HG03045 (cell line): ENCODE results near the gene PSME3.

ENCODE experiments used
- ATAC-seq: cut with Tn5 transposase; IDR thresholded peaks from one replicate; pipeline ENCODE4 v1.9.1; 2021; ENCODE audit warnings: mild to moderate bottlenecking, moderate library complexity; ENCODE audit not compliant: unreplicated experiment

Gene PSME3

DNA sequence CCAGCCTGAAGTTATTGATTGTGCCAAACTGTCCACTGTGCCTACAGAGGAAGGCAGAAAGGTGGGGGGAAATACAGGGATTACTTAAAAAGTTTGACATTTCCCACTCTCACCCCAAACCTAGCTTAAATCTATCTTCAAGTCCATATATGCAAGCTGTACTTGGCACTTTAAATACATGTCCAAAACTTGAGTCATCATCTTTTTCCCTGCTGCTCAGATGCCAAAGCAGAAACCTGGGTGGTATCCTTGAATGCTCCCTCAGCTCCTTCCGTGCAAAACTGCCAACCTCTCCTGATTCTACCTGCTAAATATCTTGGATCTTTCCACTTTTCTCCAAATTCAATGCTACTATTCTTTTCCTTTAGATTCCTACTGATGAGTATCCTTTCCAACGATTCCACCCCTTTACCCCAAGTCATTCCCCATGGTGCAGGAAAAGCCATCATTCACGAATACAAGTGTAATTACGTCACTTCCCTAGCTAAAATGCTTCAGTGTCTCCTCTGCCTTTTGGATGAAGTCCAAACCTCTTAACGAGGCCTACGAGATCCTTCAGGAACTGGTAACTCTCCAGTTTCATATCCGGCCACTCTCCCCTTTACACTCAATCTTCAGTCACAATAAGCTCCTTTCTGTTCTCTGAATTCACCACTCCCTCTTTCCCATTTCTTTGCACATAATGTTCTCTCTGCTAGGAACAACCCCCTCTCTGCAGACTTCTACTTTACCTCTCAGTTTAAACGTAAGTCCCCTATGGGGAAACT lies 18.4 kb upstream of the PSME3 start:
- no peak for ATAC-seq

- ATAC-seq = no peak
Measured at GRCh38 chr17:42817866-42818265, 15.3 kb upstream of the PSME3 start.

- no peak for ATAC-seq
Measured at GRCh38 chr17:42818379-42818778, 14.8 kb upstream of the PSME3 start.

GRCh38 chr17:42819939-42820535 lies 13.2 kb upstream of the PSME3 start:
- no peak for ATAC-seq

DNA sequence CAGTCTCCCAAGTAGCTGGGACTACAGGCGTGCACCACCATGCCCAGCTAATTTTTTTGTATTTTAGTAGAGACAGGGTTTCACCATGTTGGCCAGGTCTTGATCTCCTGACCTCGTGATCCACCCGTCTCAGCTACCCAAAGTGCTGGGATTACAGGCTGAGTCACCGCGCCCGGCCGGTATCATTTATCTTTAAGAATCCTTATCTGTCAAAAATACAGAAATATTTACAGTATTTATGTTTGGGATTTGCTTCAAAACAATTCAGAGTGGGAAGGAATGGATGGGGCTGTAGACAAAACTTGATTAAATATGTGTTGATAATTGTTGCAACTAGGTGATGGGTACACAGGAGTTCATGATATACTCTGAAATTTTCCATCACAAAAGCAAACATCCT lies 12.0 kb upstream of the PSME3 start:
- ATAC-seq = no peak

DNA sequence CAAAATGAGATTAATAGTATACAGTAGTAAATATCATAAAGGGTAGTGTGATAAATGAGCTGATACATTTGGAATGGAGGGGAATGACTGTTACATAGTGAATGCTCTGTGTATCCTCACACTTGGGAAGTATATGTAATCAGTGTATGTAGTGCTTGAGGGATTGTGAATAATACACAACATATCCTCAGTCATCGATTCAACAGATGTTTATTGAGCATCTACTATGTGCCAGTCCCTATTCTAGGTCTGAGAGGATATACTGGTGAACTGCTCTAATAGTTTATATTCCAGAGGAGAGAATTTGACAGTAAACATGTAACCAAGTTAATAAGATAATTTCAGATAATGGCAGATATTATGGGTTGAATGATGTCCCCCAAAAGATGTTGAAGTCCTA lies 5.7 kb upstream of the PSME3 start:
- no peak for ATAC-seq

DNA sequence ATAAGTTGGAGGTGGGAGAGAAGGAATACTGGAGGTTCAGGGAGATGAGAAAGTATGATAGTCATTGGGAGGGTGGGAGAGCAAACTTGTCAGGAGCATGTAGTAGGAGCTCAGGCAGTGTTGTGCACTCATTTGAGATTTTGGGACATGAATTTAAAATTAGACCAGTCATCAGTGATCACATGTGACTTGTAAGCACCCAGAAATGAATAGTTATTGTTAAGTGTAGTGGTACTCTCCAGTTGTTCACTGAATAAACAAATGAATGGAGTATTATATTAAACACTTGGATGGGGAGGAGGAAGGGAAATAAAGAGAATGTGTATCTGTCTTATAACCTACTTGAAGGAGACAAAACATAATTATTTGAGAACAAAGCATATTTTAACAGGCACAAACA lies 2.2 kb upstream of the PSME3 start:
- no peak for ATAC-seq

- ATAC-seq = no peak
Measured at GRCh38 chr17:42832213-42832933, 824 bp upstream of the PSME3 start.

DNA sequence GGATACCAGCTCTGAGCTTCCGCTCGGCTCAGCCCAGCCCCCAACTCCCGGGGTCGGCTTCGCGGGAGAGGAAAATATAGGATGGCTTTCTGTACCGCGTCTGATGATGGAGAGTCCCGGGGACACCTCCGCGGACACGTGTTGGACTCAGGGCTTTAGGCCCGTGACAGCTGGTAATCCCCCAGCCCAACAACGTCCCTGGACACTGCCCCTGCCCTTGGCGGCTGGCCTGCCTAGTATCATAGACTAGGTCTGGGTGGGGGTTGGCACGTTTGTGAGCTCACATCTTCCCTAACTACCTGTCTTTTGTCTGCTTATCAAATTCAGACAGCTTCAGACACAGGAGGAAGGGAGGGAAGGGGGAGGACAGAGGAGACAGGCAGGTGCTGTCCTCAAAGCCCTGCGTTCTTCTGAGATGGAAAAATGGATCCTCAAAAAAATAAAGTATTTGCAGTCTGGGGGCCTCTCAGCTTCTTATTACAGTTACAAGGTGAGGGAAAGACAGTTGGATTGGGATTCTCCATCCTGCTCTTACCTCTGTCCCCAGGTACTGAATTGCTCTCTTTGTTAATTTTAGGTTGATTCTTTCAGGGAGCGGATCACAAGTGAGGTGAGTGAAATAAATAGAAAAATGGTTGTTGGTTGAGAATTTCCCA lies 698 bp downstream of the PSME3 start:
- ATAC-seq = peak; percentile 16

DNA sequence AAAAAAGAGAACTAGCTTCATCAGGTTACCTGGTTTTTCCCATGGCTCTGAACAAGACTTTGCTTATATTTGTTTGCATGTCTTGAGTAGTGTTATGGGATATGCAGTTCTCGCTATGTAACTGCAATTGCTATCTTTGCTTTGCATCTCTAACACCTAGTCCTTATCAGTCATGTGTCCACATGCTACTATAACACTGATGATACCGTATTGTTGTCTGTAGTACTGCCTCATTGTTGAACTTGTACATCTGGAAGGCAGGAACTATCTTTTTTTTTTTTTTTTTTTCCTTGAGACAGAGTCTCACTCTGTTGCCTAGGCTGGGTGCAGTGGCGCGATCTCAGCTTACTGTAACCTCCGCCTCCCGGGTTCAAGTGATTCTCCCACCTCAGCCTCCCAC lies 2.5 kb downstream of the PSME3 start:
- no peak for ATAC-seq

GRCh38 chr17:42841975-42842685 lies 8.9 kb downstream of the PSME3 start:
- no peak for ATAC-seq

DNA sequence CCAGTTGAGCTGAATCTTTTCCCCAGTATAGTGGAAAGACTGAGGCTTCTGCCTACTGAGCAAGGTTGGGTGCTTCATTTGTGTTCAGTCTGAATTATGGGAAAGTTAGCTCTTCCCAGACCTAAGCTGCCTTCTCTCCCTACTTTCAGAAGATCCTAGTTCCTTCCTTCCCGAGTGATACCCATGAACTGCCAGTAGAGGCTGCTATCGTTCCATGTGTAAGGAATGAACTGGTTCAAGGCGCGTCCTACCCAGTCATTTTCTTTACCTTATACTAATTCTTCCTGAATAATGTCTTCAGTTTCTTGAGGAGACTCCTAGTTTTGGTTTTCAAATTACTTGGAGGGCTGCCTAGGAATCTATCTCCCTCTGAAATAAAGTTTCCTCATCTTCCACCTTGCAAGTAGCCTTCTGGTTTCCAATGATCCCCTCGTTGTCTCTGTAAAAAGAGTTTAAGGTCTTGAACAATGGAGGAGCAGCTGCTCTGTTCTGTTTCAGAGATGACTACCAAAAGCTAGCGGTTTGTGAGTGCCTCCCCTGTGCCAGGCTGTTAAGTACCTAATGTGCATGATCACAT lies 10.2 kb downstream of the PSME3 start:
- ATAC-seq = no peak

GRCh38 chr17:42844271-42844670 lies 11.1 kb downstream of the PSME3 start, which contains the start of gene AOC2:
Gene AOC2, plus strand, starts transcription at chr17:42844580. Its CDS starts 47 bp downstream, at chr17:42844627.
- ATAC-seq = no peak

- ATAC-seq = no peak
Measured at GRCh38 chr17:42844761-42845555, 11.8 kb downstream of the PSME3 start.

DNA sequence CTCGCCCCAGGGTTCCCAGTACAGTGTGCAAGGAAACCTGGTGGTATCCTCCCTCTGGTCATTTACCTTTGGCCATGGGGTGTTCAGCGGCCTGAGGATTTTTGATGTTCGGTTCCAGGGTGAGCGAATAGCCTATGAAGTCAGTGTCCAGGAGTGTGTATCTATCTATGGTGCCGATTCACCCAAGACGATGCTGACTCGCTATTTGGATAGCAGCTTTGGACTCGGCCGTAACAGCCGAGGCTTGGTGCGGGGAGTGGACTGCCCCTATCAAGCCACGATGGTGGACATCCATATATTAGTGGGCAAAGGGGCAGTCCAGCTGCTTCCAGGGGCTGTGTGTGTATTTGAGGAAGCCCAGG lies 12.3 kb downstream of the PSME3 start:
- ATAC-seq = no peak

DNA sequence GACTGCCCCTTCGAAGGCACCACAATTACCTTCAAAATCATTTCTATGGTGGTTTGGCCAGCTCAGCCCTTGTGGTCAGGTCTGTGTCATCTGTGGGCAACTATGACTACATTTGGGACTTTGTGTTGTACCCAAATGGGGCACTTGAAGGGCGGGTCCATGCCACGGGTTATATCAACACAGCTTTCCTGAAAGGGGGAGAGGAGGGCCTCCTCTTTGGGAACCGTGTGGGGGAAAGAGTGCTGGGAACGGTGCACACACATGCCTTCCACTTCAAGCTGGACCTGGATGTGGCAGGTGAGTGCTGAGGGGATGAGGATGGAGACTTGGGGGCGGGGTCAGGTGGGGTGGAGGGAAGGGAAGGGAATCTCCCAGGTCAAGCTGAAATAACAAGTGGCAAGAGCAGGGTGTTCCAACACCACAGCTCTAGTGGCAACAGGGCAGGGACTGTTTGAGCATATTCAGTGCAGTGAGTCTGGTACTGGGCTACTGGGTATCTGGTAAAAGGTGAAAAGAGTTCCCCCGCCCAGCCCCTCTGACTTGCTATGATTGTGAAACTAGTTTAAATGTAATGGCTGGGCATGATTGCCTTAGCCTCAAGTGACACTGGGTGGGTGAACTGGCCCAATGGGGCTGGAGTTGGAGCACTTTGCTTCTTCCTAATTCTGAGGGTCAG lies 12.9 kb downstream of the PSME3 start:
- ATAC-seq = no peak

DNA sequence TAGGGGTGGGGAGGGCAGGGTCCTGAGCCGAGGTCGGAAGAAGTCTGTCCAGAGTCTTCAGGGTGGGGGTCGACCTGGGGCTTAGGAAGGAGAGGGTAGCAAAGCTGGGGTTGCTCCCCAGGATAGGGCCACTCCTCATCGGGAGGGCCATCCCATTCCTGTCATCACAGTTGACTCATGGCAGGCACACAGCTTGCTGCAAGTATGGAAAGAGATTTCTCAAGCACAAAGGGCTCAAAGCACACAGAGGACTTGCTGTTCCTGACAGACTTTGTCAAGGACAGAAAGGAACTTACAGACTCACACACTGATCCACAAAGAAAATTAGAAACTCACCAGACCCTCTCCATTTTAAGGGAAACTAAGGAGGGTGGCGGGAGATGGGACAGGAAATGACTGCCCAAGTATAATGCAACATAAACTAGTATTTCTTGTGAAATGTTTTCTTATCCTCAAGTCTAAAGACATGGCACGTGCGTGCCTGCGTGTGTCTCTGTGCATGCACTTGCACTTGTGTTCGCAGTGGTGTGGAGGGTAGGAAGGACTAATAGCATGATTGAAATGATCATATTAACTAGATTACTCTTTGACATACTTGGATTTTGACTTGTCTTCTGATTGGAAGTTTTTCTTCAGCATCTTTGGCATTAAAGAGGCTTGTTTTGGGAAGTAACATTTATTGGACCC lies 13.5 kb downstream of the PSME3 start:
- no peak for ATAC-seq

DNA sequence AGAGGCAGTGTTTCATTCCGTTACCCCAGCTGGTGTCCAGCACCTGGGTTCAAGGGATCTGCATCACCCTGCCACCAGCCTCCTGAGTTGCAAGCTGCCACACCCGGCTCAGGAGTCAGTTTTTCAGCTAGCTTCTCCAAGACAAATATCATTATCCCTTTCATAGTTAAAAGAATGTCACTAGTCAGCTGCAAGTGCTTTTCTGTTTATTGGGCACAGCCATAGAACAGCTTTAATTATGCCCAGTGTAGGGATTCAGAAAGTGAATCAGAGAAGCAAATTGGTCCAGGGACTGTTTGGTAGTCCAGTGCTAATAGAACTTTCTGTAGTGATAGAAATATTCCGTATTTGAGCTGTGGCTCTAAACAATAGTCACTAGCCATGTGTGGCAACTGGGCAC lies 14.9 kb downstream of the PSME3 start:
- ATAC-seq = no peak

DNA sequence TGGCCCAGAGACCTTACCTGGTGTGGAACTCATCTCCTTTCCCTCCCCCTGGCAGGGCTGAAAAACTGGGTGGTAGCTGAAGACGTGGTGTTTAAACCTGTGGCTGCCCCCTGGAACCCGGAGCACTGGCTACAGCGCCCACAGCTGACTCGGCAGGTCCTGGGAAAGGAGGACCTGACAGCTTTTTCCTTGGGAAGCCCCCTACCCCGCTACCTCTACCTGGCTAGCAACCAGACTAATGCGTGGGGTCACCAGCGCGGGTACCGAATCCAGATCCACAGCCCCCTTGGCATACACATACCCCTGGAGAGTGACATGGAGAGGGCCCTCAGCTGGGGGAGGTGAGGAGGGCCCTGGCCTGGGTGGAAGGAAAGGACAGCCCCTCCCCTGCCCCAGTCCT lies 15.8 kb downstream of the PSME3 start:
- ATAC-seq = no peak
